Measurements from ENCODE around the gene SMARCE1.

The SMARCE1 gene

GRCh38 chr17:40645291-40645690, 2.3 kb downstream of the SMARCE1 start:
- no peak for DNase-seq

DNA sequence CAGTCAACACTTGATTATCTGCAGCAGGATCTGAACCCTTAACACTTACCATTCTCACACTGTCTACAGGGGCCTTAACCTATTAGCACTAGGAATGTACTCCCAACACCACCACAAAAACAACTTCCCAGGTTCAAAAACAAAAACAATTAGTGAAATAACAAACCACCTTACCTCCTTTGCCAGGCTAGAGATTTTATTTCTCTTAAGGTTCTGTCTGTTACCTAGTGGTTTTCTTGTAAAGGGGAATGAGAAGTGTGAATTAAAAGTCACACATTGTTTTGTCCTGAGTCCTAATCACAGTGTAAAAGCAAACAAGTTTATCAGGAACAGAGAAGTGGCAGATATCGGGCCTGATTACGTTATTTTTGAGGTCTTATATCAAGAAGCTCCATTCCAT, 9.7 kb downstream of the SMARCE1 start:
- no peak for DNase-seq

- DNase-seq, result no peak
These were observed 13.7 kb downstream of the SMARCE1 start for GRCh38 chr17:40633871-40634270.

DNA sequence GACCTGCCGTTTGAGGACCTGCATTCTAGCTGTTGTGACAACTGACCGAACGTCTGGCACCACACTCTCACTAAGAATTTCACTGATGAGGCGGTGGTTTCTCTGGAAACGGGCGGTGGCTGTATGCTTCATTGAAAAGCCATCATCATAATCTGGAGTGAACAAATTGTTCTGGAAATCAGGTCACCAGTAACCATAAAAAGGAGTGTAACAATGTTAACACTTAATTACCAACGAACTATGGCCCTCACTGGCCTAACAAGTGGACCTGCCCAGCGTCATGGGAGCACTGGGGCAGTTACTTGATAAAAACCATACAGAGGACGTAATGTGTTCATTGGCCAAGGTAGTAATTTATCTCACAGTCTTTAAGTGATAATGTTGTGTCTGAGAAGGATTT, 15.4 kb downstream of the SMARCE1 start:
- no peak for DNase-seq

DNA sequence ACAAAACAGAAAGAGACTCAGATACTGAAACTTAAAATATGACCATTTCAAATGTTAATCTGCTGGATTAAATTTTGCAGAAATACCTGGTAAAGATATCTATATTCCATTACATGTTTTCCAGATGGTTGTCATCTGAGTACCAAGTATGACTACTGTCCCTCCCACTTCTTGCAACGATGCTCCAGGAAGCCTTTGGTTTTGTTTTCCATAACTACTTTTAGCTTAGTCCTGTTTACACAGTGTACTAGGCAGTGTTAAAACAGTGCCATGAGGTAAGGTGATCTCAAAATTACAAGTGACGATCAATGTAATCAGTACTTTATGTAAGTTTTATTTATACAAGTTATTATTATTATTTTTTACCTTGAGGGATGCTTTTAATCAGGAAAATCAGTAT, 17.8 kb downstream of the SMARCE1 start:
- no peak for DNase-seq

- DNase-seq, result no peak
These were observed 22.3 kb downstream of the SMARCE1 start for GRCh38 chr17:40625311-40625710.

DNA sequence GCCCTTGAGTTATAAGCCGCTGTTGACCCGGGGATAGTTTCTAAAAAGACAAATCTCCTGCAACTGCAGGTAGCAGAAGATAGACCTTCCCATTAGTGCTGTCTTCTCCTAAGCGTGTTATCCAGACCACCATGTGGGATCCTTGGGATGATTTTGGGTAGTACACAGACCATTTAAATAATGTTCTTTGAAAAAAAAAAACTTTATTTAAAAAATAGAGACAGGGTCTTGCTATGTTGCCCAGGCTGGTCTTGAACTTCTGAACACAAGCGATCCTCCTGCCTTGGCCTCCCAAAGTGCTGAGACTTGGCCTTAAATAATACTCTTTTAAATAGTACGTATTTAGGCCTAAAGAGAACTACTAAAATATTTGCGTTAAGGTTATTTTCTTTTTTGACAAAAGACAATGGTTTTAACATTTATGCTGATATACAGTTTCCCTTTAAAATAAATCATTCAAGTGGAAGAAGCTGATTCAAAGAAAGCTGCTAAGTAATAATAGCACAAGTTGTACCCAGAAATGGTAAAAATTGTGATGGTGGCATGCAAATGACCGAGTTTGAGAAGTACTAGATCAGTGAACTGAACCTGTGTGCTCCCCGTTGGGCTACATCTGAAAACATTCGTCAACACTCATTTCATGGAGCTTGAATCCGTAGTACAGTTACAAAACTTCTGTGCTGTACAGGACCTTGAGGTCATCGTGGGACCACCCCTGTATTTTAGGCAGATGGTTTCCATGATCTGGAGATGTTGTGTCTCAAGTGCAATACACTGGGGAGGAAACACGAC, 24.0 kb downstream of the SMARCE1 start:
- no peak for DNase-seq

- no peak for DNase-seq
These were observed 25.1 kb downstream of the SMARCE1 start for GRCh38 chr17:40622509-40622928.

GRCh38 chr17:40621578-40621977, 26.0 kb downstream of the SMARCE1 start:
- no peak for DNase-seq

DNA sequence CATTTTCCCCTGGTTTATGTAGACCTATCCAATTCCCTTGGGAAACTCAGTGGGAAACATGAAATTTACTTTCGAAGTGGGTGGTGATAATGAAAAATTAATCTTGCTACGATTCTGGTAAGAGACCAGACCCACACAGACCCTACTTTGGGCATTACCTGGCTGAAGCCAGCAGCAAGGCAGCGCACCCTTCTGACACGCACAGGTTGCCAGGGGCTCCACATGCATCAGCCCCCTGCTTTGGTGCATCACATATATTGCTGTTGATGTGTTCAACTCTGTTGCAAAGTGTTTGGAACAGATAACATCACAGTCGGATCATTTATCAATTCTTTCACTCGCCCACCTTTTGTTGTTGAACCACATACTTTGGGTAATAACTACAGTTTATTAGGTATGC, 26.6 kb downstream of the SMARCE1 start:
- no peak for DNase-seq

DNA sequence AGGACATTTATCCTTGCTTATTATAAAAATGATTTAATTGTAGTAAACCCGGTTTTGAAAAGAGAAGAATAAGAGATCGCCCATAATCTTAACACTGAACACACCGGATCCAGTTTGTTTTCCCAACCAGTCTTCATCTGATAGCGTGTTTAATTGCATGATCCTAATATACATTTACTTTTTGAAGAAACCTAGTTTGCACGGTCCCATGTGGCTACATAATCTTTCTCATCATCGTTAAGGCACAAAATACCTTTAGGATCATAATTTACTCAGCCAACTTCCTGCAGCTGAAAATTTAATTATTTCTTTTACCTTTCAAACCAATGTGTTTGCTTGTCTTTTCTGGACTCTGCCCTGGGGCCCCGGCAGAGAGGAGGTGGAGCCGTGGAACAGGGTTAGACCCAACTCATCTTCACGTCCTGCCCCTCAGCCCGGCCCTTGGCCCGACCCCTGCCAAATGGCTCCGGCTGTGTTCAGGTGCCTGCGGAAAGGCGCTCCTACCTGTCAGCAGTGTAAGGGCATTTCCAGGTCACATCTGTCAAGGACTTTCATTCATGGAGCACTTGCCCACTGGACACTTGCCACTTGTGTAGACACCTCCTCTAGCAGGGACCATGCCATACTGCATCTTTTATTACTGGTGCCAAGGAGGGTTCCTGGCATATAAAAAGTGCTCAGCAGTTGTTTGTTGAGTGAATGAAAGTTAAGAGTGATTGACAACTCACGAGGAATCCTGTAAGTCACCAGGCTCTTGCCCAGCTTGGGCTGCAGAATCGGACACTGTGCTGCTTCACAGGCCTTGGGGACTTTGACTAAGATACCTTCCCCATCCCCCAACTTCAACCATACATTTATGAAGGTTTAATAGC, 28.6 kb downstream of the SMARCE1 start:
- DNase-seq, result no peak

DNA sequence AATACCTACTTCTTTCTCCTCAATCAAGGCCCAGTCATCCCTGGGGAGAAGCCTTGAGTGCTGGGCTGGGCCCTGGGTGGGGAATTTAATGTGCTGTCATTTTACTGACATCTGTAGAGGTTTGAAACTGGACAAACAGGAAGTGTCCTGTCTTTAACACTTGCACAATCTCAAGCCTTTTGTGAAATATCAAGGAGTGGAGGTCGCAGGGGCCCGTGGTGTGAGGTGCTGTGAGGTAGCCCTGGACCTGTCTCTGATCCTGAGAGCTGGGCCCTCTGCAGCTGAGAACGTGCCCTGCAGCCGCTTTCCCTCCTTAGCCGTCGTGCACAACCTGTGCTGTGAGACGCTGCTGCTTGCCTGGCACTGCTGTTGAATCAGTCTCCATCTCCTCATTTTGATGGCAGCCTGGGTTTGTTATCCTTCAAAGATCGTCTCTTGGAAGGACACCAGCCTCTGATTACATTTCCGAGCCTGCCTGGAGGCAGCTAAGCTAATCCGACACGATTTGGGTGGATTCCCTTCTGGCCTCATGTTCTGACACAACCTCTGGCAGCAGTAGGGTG, 29.9 kb downstream of the SMARCE1 start:
- no peak for DNase-seq

DNA sequence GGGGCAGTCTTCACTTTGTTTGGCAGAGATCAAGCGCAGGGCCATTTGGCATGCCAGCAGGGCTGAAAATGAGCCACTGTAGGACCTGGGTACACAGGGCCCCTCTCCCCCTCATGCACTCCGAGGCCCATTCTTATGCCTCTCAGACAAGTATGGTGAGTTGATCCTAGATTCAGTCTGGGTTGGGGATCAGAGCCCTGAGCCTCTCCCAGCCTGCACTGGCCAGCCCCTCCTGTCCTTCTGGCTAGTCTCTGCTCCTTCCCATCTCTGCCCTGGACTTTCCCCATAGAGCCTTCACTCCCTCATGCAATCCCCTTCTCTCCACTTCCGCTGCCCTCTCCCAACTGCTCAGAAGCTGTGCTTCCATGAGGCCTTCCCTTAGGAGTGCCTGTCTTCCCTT, 31.0 kb downstream of the SMARCE1 start:
- DNase-seq, result no peak

- DNase-seq, result no peak
These were observed 31.7 kb downstream of the SMARCE1 start for GRCh38 chr17:40615841-40616476.

DNA sequence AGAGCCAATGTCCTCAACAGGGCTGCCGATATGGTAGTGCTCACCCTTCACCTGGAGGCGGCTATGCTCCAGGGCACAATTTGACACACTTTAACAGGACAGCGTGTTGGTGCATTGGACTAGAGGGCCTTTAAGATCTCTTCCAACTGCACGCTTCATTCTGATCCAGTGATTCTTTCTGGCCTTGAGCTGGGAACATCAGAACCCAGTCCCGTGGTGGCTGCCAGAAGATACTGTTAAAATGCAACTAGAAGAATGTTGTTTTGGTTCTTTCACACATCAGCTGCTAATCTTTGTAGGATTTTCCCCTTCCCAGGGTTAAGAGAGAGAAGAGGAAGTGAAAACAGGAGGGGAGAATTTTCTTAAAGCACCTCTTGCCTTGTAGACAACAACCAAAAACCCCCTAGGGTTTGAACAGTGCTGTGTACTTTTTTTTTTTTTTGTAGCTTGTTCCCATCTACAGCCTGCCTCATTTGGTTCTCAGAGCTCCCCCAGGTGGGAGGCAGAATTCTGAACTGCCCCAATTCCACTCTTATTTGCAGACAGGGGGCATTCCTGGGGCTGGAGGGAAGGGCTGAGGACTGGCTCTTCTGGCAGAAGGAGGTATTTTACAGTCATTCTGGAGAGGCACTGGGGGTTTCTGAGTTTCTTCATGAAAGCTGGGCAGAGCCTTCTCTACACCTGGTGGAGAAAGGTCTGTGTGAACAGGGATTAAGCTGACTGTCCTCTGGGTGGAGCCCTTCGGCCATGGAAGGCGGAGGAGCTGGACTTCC, 32.4 kb downstream of the SMARCE1 start:
- DNase-seq, result no peak

- no peak for DNase-seq
These were observed 33.1 kb downstream of the SMARCE1 start for GRCh38 chr17:40614431-40615067.

GRCh38 chr17:40613467-40614154, 34.0 kb downstream of the SMARCE1 start:
- DNase-seq, result no peak

GRCh38 chr17:40612599-40613244, 34.9 kb downstream of the SMARCE1 start:
- no peak for DNase-seq

- no peak for DNase-seq
These were observed 35.7 kb downstream of the SMARCE1 start for GRCh38 chr17:40611840-40612474.

- no peak for DNase-seq
These were observed 37.3 kb downstream of the SMARCE1 start for GRCh38 chr17:40610359-40610758.

Measured in NCI-H2029 treated with DMSO at 0.1 percent for 48 hours (cell line).